Measurements from ENCODE around the gene DCC.

DCC gene

DNA sequence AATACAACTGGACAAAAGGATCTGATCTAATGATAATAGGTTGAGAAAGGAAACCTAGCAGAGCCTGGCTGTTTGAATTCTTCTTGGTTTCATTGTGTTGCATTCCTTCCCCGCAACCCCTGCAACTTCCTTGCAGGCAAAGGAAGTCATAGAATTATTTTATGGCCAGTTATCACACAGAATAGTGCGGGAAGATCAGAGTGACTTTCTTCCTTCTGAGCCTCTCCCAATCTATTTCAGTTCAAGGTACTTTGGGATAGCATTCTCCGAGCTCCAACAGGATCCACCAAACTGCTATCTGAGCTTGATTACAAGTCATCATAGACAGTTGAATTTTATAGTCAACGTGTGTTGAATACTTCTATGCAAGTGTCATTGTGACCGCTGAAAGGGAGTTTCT is 441.1 kb downstream of the DCC start:
- H3K4me3 ChIP-seq (ENCODE audit: low read depth, low read length), result no peak overlapping the region
- TF ChIP-seq, protein P1, sequence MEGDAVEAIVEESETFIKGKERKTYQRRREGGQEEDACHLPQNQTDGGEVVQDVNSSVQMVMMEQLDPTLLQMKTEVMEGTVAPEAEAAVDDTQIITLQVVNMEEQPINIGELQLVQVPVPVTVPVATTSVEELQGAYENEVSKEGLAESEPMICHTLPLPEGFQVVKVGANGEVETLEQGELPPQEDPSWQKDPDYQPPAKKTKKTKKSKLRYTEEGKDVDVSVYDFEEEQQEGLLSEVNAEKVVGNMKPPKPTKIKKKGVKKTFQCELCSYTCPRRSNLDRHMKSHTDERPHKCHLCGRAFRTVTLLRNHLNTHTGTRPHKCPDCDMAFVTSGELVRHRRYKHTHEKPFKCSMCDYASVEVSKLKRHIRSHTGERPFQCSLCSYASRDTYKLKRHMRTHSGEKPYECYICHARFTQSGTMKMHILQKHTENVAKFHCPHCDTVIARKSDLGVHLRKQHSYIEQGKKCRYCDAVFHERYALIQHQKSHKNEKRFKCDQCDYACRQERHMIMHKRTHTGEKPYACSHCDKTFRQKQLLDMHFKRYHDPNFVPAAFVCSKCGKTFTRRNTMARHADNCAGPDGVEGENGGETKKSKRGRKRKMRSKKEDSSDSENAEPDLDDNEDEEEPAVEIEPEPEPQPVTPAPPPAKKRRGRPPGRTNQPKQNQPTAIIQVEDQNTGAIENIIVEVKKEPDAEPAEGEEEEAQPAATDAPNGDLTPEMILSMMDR (IDR thresholded peaks at IDR 0.05; ENCODE audit: insufficient read depth, low read length, missing control alignments), result no peak
- CTCF ChIA-PET, result no interaction called here
- DNase-seq (ENCODE audit: low read depth, low spot score), result no peak
- POLR2A ChIA-PET, result no interaction called here

GRCh38 chr18:52791321-52791720 is 451.3 kb downstream of the DCC start:
- CTCF ChIA-PET, result no interaction called here
- DNase-seq (ENCODE audit: low read depth, low spot score), result no peak
- POLR2A ChIA-PET, result no interaction called here

DNA sequence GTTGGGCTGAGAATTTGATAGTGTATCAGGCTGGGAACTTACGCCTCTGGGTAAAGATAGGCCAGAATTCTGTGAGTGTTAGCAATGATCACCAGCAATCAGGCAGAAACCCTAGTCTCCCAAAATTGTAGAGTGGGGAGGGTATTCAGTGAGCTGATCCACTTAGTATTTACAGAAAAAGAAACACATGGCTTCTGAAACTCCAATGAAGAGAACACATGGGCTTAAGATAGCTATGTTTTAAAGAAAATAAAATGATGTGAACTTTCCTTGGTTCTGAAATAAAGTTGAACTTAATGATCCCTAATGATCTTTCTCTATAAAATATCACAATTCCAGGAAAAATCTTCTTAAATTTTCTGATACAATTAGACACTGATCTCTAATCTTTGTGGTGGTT is 472.8 kb downstream of the DCC start:
- no peak for DNase-seq (ENCODE audit: low read depth, low spot score)
- POLR2A ChIA-PET, result no interaction called here
- CTCF ChIA-PET, result no interaction called here
- no peak overlapping the region for H3K4me3 ChIP-seq (ENCODE audit: low read depth, low read length)
- TF ChIP-seq, protein P1 (IDR thresholded peaks at IDR 0.05; ENCODE audit: insufficient read depth, low read length, missing control alignments), result no peak

More at GRCh38 chr18:52791321-52791720, 451.3 kb downstream of the DCC start:
- TF ChIP-seq, protein P1 (IDR thresholded peaks at IDR 0.05; ENCODE audit: insufficient read depth, low read length, missing control alignments), result no peak
- H3K4me3 ChIP-seq (ENCODE audit: low read depth, low read length), result no peak overlapping the region

DNA sequence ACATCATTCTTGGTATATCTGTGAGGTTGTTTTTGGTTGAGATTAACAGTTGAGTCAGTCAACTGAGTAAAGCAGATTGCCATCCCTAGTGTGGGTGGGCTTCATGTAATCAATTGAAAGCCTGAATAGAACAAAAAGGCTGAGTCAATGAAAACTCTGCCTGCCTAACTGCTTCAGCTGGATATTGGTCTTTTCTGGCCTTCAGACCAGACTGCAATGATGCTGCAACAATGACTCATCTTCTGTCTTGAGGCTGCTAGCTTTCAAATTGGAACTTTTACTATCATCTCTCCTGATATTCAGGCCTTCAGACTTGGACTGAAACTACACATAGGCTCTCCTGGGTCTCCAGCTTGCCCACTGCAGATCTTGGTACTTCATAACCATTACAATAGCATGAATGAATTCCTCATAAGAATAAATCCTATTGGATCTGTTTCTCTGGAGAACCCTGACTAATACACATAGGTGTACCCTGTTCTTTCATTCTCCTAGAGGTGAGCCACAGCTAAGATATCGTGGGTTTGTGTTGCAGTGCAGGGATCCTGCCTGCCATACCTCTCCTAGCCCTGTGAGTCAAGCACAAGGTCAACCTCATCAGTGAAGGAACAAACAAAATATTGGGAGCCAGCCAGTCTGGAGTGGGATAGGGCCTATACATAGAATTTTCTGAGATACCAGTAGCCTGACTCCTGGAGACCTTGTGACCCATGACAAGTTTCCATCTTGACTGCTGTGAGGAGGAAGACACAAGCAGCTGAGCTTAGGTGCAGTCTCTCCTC is 473.8 kb downstream of the DCC start:
- peak; percentile 3 for DNase-seq (ENCODE audit: low read depth, low spot score)
- H3K4me3 ChIP-seq (ENCODE audit: low read depth, low read length), result no peak overlapping the region
- TF ChIP-seq, protein P1 (IDR thresholded peaks at IDR 0.05; ENCODE audit: insufficient read depth, low read length, missing control alignments), result no peak
- ChIA-PET CTCF (no interaction called here), POLR2A (no interaction called here)

DNA sequence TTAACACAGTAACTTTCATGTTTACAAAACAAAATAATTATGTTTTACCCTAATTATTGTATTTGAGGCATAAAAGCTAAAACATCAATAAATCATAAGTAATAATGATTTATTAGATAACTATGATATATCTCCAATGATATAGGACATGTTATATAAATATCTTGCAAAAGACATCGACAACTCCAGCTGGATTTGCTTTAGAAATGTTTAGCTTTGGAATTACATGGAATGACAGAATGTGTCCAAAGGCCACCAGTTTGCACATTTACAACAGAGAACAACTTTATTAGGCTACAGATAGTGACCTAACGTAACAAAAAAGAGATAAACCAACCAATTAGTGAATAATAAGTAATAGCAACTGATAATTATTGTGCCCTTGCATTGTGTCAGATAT is 475.7 kb downstream of the DCC start:
- no peak overlapping the region for H3K4me3 ChIP-seq (ENCODE audit: low read depth, low read length)
- CTCF ChIA-PET, result no interaction called here
- POLR2A ChIA-PET, result no interaction called here
- TF ChIP-seq, protein P1 (IDR thresholded peaks at IDR 0.05; ENCODE audit: insufficient read depth, low read length, missing control alignments), result no peak
- no peak for DNase-seq (ENCODE audit: low read depth, low spot score)

DNA sequence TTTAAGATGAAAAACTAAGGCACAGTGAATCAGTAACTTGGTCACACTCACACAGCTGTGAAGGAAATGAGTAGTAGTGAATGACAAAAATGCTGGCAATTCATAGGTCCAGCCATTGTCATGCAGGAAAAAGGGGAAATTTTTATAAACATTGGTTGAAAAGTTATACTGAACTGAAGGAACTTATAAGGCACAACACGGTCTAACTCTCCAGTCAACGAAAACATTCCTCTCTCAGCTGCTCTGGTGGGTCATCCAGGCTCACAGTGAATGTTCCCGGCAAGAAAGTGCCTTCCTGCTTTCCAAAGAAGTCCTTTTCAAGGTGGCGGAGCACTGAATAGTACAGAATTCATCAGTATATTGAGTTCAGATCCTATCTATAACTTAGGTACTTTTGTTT is 476.1 kb downstream of the DCC start:
- CTCF ChIA-PET, result no interaction called here
- TF ChIP-seq, protein P1 (IDR thresholded peaks at IDR 0.05; ENCODE audit: insufficient read depth, low read length, missing control alignments), result no peak

More for the DNA sequence above, 476.1 kb downstream of the DCC start:
- DNase-seq (ENCODE audit: low read depth, low spot score), result no peak
- POLR2A ChIA-PET, result no interaction called here
- H3K4me3 ChIP-seq (ENCODE audit: low read depth, low read length), result no peak overlapping the region
